Mucosa of rectum (tissue), 2 donors: Measurements from ENCODE around the gene CACNG5.

Experiments used
- H3K27ac ChIP-seq, 2 donors: one replicate each; pipeline ENCODE4 v1.7.0; 2013; ENCODE audit warnings: inconsistent platforms in 2 of 2, low read depth in 2 of 2, low read length in 2 of 2
- H3K27me3 ChIP-seq, 2 donors: one replicate each; pipeline ENCODE4 v1.7.0; 2013; ENCODE audit warnings: low read length in 2 of 2; ENCODE audit not compliant: control insufficient read depth in 2 of 2, insufficient read depth in 2 of 2
- H3K36me3 ChIP-seq, 2 donors: one replicate each; pipeline ENCODE4 v1.7.0; 2013; ENCODE audit warnings: low read length in 2 of 2; ENCODE audit not compliant: control insufficient read depth in 2 of 2, insufficient read depth in 2 of 2
- H3K4me1 ChIP-seq, 2 donors: one replicate each; pipeline ENCODE4 v1.7.0; 2013; ENCODE audit warnings: low read length in 2 of 2, mild to moderate bottlenecking in 1 of 2; ENCODE audit not compliant: control insufficient read depth in 2 of 2, insufficient read depth in 2 of 2
- H3K4me3 ChIP-seq, 2 donors: one replicate each; pipeline ENCODE4 v1.7.0; 2013; ENCODE audit warnings: low read length in 2 of 2
- H3K9ac ChIP-seq, 2 donors: one replicate each; pipeline ENCODE4 v1.7.0; 2013; ENCODE audit warnings: low read length in 2 of 2, low read depth in 1 of 2, mild to moderate bottlenecking in 1 of 2
- H3K9me3 ChIP-seq, 2 donors: one replicate each; pipeline ENCODE4 v1.7.0; 2013; ENCODE audit warnings: low read length in 2 of 2; ENCODE audit not compliant: control insufficient read depth in 2 of 2
- donor health status: healthy.
- donor health status: Normal muscosa, but diverticular disease.

The CACNG5 gene

GRCh38 chr17:66863820-66864219 is 28.9 kb downstream of the CACNG5 start:
- no peaks in the 10 kb centered on the region for H3K27me3 ChIP-seq
- H3K36me3 ChIP-seq: no peaks in the 10 kb centered on the region
- H3K9me3 ChIP-seq: no peaks in the 10 kb centered on the region
- H3K27ac ChIP-seq: no peak overlapping the region
- no peak overlapping the region for H3K9ac ChIP-seq
- no peak overlapping the region for H3K4me3 ChIP-seq
- no peaks in the 10 kb centered on the region for H3K4me1 ChIP-seq

- Histone ChIP-seq H3K9me3 (no peaks in the 10 kb centered on the region), H3K9ac (no peak overlapping the region), H3K27ac (no peak overlapping the region), H3K27me3 (no peaks in the 10 kb centered on the region), H3K36me3 (no peaks in the 10 kb centered on the region), H3K4me3 (no peak overlapping the region), H3K4me1 (no peaks in the 10 kb centered on the region)
Observed at GRCh38 chr17:66865151-66865550, 30.2 kb downstream of the CACNG5 start.

- Histone ChIP-seq H3K9ac (no peak overlapping the region), H3K4me3 (no peak overlapping the region), H3K9me3 (no peaks in the 10 kb centered on the region), H3K27ac (no peak overlapping the region), H3K36me3 (no peaks in the 10 kb centered on the region), H3K4me1 (no peaks in the 10 kb centered on the region), H3K27me3 (no peaks in the 10 kb centered on the region)
Observed at GRCh38 chr17:66873962-66874361, 39.0 kb downstream of the CACNG5 start.

GRCh38 chr17:66884931-66885330 is 50.0 kb downstream of the CACNG5 start:
- H3K36me3 ChIP-seq: no peaks in the 10 kb centered on the region
- H3K9ac ChIP-seq: no peak overlapping the region
- no peak overlapping the region for H3K27ac ChIP-seq
- H3K27me3 ChIP-seq: no peaks in the 10 kb centered on the region
- H3K4me1 ChIP-seq: no peaks in the 10 kb centered on the region
- no peak overlapping the region for H3K4me3 ChIP-seq
- no peaks in the 10 kb centered on the region for H3K9me3 ChIP-seq

GRCh38 chr17:66885417-66885816 is 50.5 kb downstream of the CACNG5 start:
- Histone ChIP-seq H3K4me1 (no peaks in the 10 kb centered on the region), H3K27me3 (no peaks in the 10 kb centered on the region), H3K36me3 (no peaks in the 10 kb centered on the region), H3K9me3 (no peaks in the 10 kb centered on the region), H3K4me3 (no peak overlapping the region), H3K27ac (no peak overlapping the region), H3K9ac (no peak overlapping the region)

- no peak overlapping the region for H3K9ac ChIP-seq
- no peak overlapping the region for H3K27ac ChIP-seq
- no peak overlapping the region for H3K4me3 ChIP-seq
- no peaks in the 10 kb centered on the region for H3K36me3 ChIP-seq
- no peaks in the 10 kb centered on the region for H3K4me1 ChIP-seq
- H3K27me3 ChIP-seq: no peaks in the 10 kb centered on the region
- H3K9me3 ChIP-seq: no peaks in the 10 kb centered on the region
Observed at GRCh38 chr17:66889480-66890230, 54.7 kb downstream of the CACNG5 start.

- Histone ChIP-seq H3K4me1 (no peaks in the 10 kb centered on the region), H3K27me3 (no peaks in the 10 kb centered on the region), H3K27ac (no peak overlapping the region), H3K9ac (no peak overlapping the region), H3K36me3 (no peaks in the 10 kb centered on the region), H3K4me3 (no peak overlapping the region), H3K9me3 (no peaks in the 10 kb centered on the region)
Observed at GRCh38 chr17:66892246-66892645, 57.3 kb downstream of the CACNG5 start.

- Histone ChIP-seq H3K9me3 (no peaks in the 10 kb centered on the region), H3K27me3 (no peaks in the 10 kb centered on the region), H3K36me3 (no peaks in the 10 kb centered on the region), H3K4me1 (no peaks in the 10 kb centered on the region), H3K4me3 (no peak overlapping the region), H3K9ac (no peak overlapping the region), H3K27ac (no peak overlapping the region)
Observed at GRCh38 chr17:66893382-66893781, 58.5 kb downstream of the CACNG5 start.

GRCh38 chr17:66893863-66894262 is 58.9 kb downstream of the CACNG5 start:
- no peaks in the 10 kb centered on the region for H3K27me3 ChIP-seq
- H3K9ac ChIP-seq: no peak overlapping the region
- H3K9me3 ChIP-seq: no peaks in the 10 kb centered on the region
- no peaks in the 10 kb centered on the region for H3K36me3 ChIP-seq
- H3K27ac ChIP-seq: no peak overlapping the region
- no peaks in the 10 kb centered on the region for H3K4me1 ChIP-seq
- no peak overlapping the region for H3K4me3 ChIP-seq

GRCh38 chr17:66897141-66897540 is 62.2 kb downstream of the CACNG5 start:
- Histone ChIP-seq H3K9me3 (no peaks in the 10 kb centered on the region), H3K4me1 (no peaks in the 10 kb centered on the region), H3K27ac (no peak overlapping the region), H3K27me3 (no peaks in the 10 kb centered on the region), H3K9ac (no peak overlapping the region), H3K4me3 (no peak overlapping the region), H3K36me3 (no peaks in the 10 kb centered on the region)
